ENCODE results near the gene HCFC1R1.

Gene HCFC1R1

GRCh38 chr16:2973605-2974318 is 50.0 kb downstream of the HCFC1R1 start (continued):
- TF ChIP-seq AEBP2 (tag by site-specific recombination; IDR thresholded peaks at IDR 0.05; ENCODE audit: borderline replicate concordance) (no peak), ZNF600 (tag by site-specific recombination; IDR thresholded peaks at IDR 0.05) (0 out of 2 replicates have a peak, but pooled peaks have one; percentile 29), ZIC2 (tag by site-specific recombination; IDR thresholded peaks at IDR 0.05) (peak; percentile 72), SP7 (tag by site-specific recombination; IDR thresholded peaks at IDR 0.05) (no peak), ZNF169 (tag by site-specific recombination; IDR thresholded peaks at IDR 0.05) (no peak), BCL11B (tag by site-specific recombination; IDR thresholded peaks at IDR 0.05; ENCODE audit: low read depth) (0 out of 2 replicates have a peak, but pooled peaks have one; percentile 25), ZNF121 (tag by site-specific recombination; IDR thresholded peaks at IDR 0.05) (no peak)
- TF ChIP-seq, protein P1, sequence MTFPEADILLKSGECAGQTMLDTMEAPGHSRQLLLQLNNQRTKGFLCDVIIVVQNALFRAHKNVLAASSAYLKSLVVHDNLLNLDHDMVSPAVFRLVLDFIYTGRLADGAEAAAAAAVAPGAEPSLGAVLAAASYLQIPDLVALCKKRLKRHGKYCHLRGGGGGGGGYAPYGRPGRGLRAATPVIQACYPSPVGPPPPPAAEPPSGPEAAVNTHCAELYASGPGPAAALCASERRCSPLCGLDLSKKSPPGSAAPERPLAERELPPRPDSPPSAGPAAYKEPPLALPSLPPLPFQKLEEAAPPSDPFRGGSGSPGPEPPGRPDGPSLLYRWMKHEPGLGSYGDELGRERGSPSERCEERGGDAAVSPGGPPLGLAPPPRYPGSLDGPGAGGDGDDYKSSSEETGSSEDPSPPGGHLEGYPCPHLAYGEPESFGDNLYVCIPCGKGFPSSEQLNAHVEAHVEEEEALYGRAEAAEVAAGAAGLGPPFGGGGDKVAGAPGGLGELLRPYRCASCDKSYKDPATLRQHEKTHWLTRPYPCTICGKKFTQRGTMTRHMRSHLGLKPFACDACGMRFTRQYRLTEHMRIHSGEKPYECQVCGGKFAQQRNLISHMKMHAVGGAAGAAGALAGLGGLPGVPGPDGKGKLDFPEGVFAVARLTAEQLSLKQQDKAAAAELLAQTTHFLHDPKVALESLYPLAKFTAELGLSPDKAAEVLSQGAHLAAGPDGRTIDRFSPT (tag by site-specific recombination; IDR thresholded peaks at IDR 0.05), result 0 out of 2 replicates have a peak, but pooled peaks have one; percentile 13

DNA sequence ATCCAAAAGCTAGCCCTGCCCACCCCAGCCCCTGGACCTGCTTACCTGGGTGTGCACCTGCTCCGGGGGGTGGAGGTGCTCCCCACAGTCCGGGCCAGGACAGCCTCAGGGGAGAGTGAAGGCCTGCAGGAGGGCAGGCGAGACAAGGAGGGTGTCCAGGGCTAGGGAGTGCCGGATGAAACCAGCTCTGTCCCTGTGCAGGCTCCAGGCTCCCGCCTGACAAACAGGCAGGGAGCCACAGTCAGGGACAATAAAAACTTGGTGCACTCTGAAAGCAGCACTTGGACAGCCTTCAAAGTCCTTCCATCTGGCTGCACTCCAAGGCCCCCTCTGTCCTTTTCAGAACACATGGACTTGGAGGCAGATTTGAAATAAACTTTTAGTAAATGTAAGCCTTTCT is 50.6 kb downstream of the HCFC1R1 start:
- H3K27ac ChIP-seq (ENCODE audit: extremely low read depth, low read depth, low read length), result peak overlapping the region; percentile 45; the same call in 1 of the 2 replicates
- CTCF ChIA-PET, result no interaction called here
- TF ChIP-seq ZNF202 (tag by site-specific recombination; IDR thresholded peaks at IDR 0.05; ENCODE audit: borderline replicate concordance), result no peak
- no peak for TF ChIP-seq ZNF658 (tag by site-specific recombination; IDR thresholded peaks at IDR 0.05)
- TF ChIP-seq, protein P2, sequence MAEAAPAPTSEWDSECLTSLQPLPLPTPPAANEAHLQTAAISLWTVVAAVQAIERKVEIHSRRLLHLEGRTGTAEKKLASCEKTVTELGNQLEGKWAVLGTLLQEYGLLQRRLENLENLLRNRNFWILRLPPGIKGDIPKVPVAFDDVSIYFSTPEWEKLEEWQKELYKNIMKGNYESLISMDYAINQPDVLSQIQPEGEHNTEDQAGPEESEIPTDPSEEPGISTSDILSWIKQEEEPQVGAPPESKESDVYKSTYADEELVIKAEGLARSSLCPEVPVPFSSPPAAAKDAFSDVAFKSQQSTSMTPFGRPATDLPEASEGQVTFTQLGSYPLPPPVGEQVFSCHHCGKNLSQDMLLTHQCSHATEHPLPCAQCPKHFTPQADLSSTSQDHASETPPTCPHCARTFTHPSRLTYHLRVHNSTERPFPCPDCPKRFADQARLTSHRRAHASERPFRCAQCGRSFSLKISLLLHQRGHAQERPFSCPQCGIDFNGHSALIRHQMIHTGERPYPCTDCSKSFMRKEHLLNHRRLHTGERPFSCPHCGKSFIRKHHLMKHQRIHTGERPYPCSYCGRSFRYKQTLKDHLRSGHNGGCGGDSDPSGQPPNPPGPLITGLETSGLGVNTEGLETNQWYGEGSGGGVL (tag by site-specific recombination; IDR thresholded peaks at IDR 0.05), result no peak
- peak; percentile 76 for TF ChIP-seq ZNF600 (tag by site-specific recombination; IDR thresholded peaks at IDR 0.05)
- peak; percentile 69 for TF ChIP-seq GLIS1 (tag by site-specific recombination; IDR thresholded peaks at IDR 0.05)
- 0 out of 2 replicates have a peak, but pooled peaks have one; percentile 18 for TF ChIP-seq FEZF1 (tag by site-specific recombination; IDR thresholded peaks at IDR 0.05)
- no peak for TF ChIP-seq ZNF2 (tag by site-specific recombination; IDR thresholded peaks at IDR 0.05)
- TF ChIP-seq MZF1 (tag by site-specific recombination; IDR thresholded peaks at IDR 0.05; ENCODE audit: borderline replicate concordance), result no peak; the same call in 1 of the 2 replicates
- no peak for TF ChIP-seq PBX3 (CRISPR knock-in tag; IDR thresholded peaks at IDR 0.05)
- no peak for TF ChIP-seq ZNF585B (tag by site-specific recombination; IDR thresholded peaks at IDR 0.05)
- no peak for TF ChIP-seq PRDM4 (tag by site-specific recombination; IDR thresholded peaks at IDR 0.05)
- TF ChIP-seq ZNF473 (tag by site-specific recombination; IDR thresholded peaks at IDR 0.05), result no peak
- TF ChIP-seq, protein P3, sequence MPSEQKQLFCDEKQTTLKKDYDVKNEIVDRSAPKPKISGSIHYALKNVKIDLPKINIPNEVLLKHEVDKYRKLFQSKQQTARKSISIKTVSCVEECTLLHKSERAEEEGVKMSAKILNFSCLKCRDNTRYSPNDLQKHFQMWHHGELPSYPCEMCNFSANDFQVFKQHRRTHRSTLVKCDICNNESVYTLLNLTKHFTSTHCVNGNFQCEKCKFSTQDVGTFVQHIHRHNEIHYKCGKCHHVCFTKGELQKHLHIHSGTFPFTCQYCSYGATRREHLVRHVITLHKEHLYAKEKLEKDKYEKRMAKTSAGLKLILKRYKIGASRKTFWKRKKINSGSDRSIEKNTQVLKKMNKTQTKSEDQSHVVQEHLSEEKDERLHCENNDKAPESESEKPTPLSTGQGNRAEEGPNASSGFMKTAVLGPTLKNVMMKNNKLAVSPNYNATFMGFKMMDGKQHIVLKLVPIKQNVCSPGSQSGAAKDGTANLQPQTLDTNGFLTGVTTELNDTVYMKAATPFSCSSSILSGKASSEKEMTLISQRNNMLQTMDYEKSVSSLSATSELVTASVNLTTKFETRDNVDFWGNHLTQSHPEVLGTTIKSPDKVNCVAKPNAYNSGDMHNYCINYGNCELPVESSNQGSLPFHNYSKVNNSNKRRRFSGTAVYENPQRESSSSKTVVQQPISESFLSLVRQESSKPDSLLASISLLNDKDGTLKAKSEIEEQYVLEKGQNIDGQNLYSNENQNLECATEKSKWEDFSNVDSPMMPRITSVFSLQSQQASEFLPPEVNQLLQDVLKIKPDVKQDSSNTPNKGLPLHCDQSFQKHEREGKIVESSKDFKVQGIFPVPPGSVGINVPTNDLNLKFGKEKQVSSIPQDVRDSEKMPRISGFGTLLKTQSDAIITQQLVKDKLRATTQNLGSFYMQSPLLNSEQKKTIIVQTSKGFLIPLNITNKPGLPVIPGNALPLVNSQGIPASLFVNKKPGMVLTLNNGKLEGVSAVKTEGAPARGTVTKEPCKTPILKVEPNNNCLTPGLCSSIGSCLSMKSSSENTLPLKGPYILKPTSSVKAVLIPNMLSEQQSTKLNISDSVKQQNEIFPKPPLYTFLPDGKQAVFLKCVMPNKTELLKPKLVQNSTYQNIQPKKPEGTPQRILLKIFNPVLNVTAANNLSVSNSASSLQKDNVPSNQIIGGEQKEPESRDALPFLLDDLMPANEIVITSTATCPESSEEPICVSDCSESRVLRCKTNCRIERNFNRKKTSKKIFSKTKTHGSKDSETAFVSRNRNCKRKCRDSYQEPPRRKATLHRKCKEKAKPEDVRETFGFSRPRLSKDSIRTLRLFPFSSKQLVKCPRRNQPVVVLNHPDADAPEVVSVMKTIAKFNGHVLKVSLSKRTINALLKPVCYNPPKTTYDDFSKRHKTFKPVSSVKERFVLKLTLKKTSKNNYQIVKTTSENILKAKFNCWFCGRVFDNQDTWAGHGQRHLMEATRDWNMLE (tag by site-specific recombination; conservative IDR thresholded peaks at IDR 0.05; ENCODE audit: low read depth), result no peak

More for the DNA sequence above, 50.6 kb downstream of the HCFC1R1 start:
- Histone ChIP-seq H3K36me3 (ENCODE audit: control insufficient read depth in 2 of 2, insufficient read depth in 1 of 2, low read length in 2 of 2) (peaks cover 0 to 73% of the 10 kb centered on the region in 2 experiments; a peak in 1 of 3 replicates), H3K4me3 (ENCODE audit: low read depth, low read length) (no peak overlapping the region), H3K4me1 (ENCODE audit: control insufficient read depth, insufficient read depth, low read length) (peaks cover 9% of the 10 kb centered on the region), H3K9me3 (ENCODE audit: control insufficient read depth, insufficient read depth, low read depth, low read length) (no peaks in the 10 kb centered on the region)
- POLR2A ChIA-PET, result interaction anchor here (0.6 to 2.5 kb wide), 7 partner anchors 8 to 90 kb away, joined by 3 to 17 read pairs (median 4); partner anchors contain the start of genes FLYWCH2, HCFC1R1 and TNFRSF12A

Data from HEK293 (cell line).